HG03460 (cell line): ENCODE measurements around the gene CDK12.

Source experiments
- ATAC-seq: cut with Tn5 transposase; IDR thresholded peaks from one replicate; pipeline ENCODE4 v1.9.1; 2021; ENCODE audit not compliant: unreplicated experiment

The CDK12 gene

GRCh38 chr17:39548494-39549225, 87.4 kb downstream of the CDK12 start:
- ATAC-seq: no peak

- ATAC-seq: no peak
Observed at GRCh38 chr17:39549747-39550573, 88.7 kb downstream of the CDK12 start.

- no peak for ATAC-seq
Observed at GRCh38 chr17:39551879-39552278, 90.6 kb downstream of the CDK12 start.

GRCh38 chr17:39553341-39553945, 92.2 kb downstream of the CDK12 start:
- no peak for ATAC-seq

GRCh38 chr17:39555368-39555767, 94.1 kb downstream of the CDK12 start:
- ATAC-seq: no peak

- no peak for ATAC-seq
Observed at GRCh38 chr17:39556423-39556822, 95.1 kb downstream of the CDK12 start.

GRCh38 chr17:39562395-39562794, 101.1 kb downstream of the CDK12 start:
- ATAC-seq: no peak

GRCh38 chr17:39562976-39563375, 101.7 kb downstream of the CDK12 start:
- no peak for ATAC-seq

GRCh38 chr17:39563476-39563875, 102.2 kb downstream of the CDK12 start:
- no peak for ATAC-seq

- ATAC-seq: no peak
Observed at GRCh38 chr17:39564211-39564848, 103.0 kb downstream of the CDK12 start.

- ATAC-seq: no peak
Observed at GRCh38 chr17:39566094-39566850, 105.0 kb downstream of the CDK12 start.

GRCh38 chr17:39568702-39569101, 107.4 kb downstream of the CDK12 start:
- ATAC-seq: no peak

GRCh38 chr17:39569126-39569525, 107.8 kb downstream of the CDK12 start:
- ATAC-seq: no peak

- no peak for ATAC-seq
Observed at GRCh38 chr17:39572121-39572520, 110.8 kb downstream of the CDK12 start.

- ATAC-seq: no peak
Observed at GRCh38 chr17:39573447-39574298, 112.4 kb downstream of the CDK12 start.

GRCh38 chr17:39576187-39576586, 114.9 kb downstream of the CDK12 start:
- no peak for ATAC-seq

- ATAC-seq: no peak
Observed at GRCh38 chr17:39578272-39578671, 117.0 kb downstream of the CDK12 start.

GRCh38 chr17:39579318-39580081, 118.2 kb downstream of the CDK12 start:
- no peak for ATAC-seq

- no peak for ATAC-seq
Observed at GRCh38 chr17:39580082-39580468, 118.8 kb downstream of the CDK12 start.
